NOMO-1 treated with dmso at 0.1 percent for 144 hours (cell line): ENCODE data around the gene INPP4B.

Source experiments
- DNase-seq: peaks from one replicate; lab custom pipeline; 2025; ENCODE audit not compliant: unreplicated experiment; lab: John Stamatoyannopoulos, UW

The INPP4B gene

GRCh38 chr4:142741995-142742394, 104.1 kb downstream of the INPP4B start:
- no peak for DNase-seq

GRCh38 chr4:142728233-142728632, 117.9 kb downstream of the INPP4B start:
- no peak for DNase-seq

GRCh38 chr4:142727149-142727548, 119.0 kb downstream of the INPP4B start:
- no peak for DNase-seq

- no peak for DNase-seq
Measured at GRCh38 chr4:142725886-142726285, 120.2 kb downstream of the INPP4B start.

- DNase-seq, result no peak
Measured at GRCh38 chr4:142721187-142721586, 124.9 kb downstream of the INPP4B start.

GRCh38 chr4:142719854-142720541, 126.1 kb downstream of the INPP4B start:
- no peak for DNase-seq

- DNase-seq, result no peak
Measured at GRCh38 chr4:142718981-142719380, 127.1 kb downstream of the INPP4B start.

- DNase-seq, result no peak
Measured at GRCh38 chr4:142715727-142716126, 130.4 kb downstream of the INPP4B start.

- no peak for DNase-seq
Measured at GRCh38 chr4:142713282-142714030, 132.6 kb downstream of the INPP4B start.

- DNase-seq, result no peak
Measured at GRCh38 chr4:142708231-142708630, 137.9 kb downstream of the INPP4B start.

- DNase-seq, result no peak
Measured at GRCh38 chr4:142707401-142707800, 138.7 kb downstream of the INPP4B start.

GRCh38 chr4:142706381-142706780, 139.7 kb downstream of the INPP4B start:
- DNase-seq, result no peak

GRCh38 chr4:142705820-142706219, 140.3 kb downstream of the INPP4B start:
- no peak for DNase-seq

- no peak for DNase-seq
Measured at GRCh38 chr4:142703694-142704309, 142.3 kb downstream of the INPP4B start.

GRCh38 chr4:142701017-142701416, 145.1 kb downstream of the INPP4B start:
- no peak for DNase-seq

GRCh38 chr4:142700531-142700930, 145.6 kb downstream of the INPP4B start:
- no peak for DNase-seq

GRCh38 chr4:142698552-142698951, 147.5 kb downstream of the INPP4B start:
- DNase-seq, result no peak

GRCh38 chr4:142697928-142698327, 148.2 kb downstream of the INPP4B start:
- DNase-seq, result no peak

- DNase-seq, result no peak
Measured at GRCh38 chr4:142697320-142697719, 148.8 kb downstream of the INPP4B start.

GRCh38 chr4:142696334-142697122, 149.6 kb downstream of the INPP4B start:
- DNase-seq, result no peak

GRCh38 chr4:142690406-142691163, 155.5 kb downstream of the INPP4B start:
- no peak for DNase-seq
